Hepatocyte (in vitro differentiated cells): Measurements from ENCODE around the gene COL4A2.

Experiments
- EZH2 ChIP-seq: fragments of 200-600 bp; sonication (generic); IDR thresholded peaks from 2 replicates; pipeline ENCODE4 v1.6.1; 2016; ENCODE audit warnings: antibody characterized with exemption, mild to moderate bottlenecking, borderline replicate concordance
- TF ChIP-seq, protein P1 (sequence below): fragments of 200-600 bp; sonication (generic); IDR thresholded peaks from 2 replicates; pipeline ENCODE4 v1.5.1; 2016; ENCODE audit warnings: antibody characterized with exemption, mild to moderate bottlenecking; ENCODE audit not compliant: poor library complexity

DNA sequence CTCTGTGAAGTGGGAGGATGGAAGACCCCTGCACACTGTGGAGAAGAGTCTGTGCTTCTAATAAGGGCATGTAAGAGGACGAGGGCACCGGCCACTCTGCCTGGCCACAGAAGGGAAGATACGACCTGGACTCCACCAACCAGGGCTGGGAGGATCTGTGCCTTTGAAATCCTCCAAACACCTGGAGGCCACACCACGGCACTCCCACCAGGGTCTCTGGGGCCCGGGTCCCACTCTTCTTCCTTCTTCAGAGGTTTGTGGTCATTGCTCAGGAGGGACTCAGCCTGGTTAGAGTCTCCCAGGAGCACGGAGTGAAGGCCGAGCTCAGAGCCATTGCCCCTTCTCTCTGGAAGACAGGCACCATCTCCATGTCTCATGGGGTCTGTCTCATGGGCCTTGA lies 212.4 kb downstream of the COL4A2 start:
- TF ChIP-seq, protein P1, sequence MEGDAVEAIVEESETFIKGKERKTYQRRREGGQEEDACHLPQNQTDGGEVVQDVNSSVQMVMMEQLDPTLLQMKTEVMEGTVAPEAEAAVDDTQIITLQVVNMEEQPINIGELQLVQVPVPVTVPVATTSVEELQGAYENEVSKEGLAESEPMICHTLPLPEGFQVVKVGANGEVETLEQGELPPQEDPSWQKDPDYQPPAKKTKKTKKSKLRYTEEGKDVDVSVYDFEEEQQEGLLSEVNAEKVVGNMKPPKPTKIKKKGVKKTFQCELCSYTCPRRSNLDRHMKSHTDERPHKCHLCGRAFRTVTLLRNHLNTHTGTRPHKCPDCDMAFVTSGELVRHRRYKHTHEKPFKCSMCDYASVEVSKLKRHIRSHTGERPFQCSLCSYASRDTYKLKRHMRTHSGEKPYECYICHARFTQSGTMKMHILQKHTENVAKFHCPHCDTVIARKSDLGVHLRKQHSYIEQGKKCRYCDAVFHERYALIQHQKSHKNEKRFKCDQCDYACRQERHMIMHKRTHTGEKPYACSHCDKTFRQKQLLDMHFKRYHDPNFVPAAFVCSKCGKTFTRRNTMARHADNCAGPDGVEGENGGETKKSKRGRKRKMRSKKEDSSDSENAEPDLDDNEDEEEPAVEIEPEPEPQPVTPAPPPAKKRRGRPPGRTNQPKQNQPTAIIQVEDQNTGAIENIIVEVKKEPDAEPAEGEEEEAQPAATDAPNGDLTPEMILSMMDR, result no peak
- no peak for TF ChIP-seq EZH2
